NB4 (cell line): Measurements from ENCODE around the gene DHRS2.

Experiments used
- DNase-seq: peaks from one replicate; pipeline ENCODE4 v3.0.0; 2010; ENCODE audit warnings: low read depth
- H3K4me3 ChIP-seq: one replicate; pipeline ENCODE4 v1.5.1; 2011; ENCODE audit warnings: mild to moderate bottlenecking, low read depth, low read length, moderate library complexity
- CTCF ChIP-seq: IDR thresholded peaks from one replicate; pipeline ENCODE4 v1.5.1; 2012; ENCODE audit warnings: low read depth, low read length
- MAX ChIP-seq: IDR thresholded peaks from 2 replicates; pipeline ENCODE4 v1.6.1; 2011; ENCODE audit warnings: low read depth, low read length
- MYC ChIP-seq: IDR thresholded peaks from 2 replicates; pipeline ENCODE4 v1.6.1; 2011; ENCODE audit warnings: low read depth, low read length
- POLR2A ChIP-seq: IDR thresholded peaks from 2 replicates; pipeline ENCODE4 v1.6.1; 2011; ENCODE audit warnings: mild to moderate bottlenecking; ENCODE audit not compliant: insufficient read length; ENCODE audit errors: extremely low read depth

Gene DHRS2

GRCh38 chr14:23610090-23610814, 25.9 kb upstream of the DHRS2 start:
- TF ChIP-seq MYC: no peak
- TF ChIP-seq MAX: no peak
- no peak for TF ChIP-seq CTCF
- TF ChIP-seq POLR2A: no peak
- H3K4me3 ChIP-seq: no peak overlapping the region
- DNase-seq: no peak

- TF ChIP-seq MYC (no peak), CTCF (no peak), MAX (no peak), POLR2A (no peak)
- no peak overlapping the region for H3K4me3 ChIP-seq
- DNase-seq: no peak
Measured at GRCh38 chr14:23610815-23611289, 25.3 kb upstream of the DHRS2 start.

GRCh38 chr14:23612354-23612732, 23.8 kb upstream of the DHRS2 start:
- no peak for DNase-seq
- TF ChIP-seq CTCF (no peak), MYC (no peak), POLR2A (no peak), MAX (no peak)
- H3K4me3 ChIP-seq: no peak overlapping the region

GRCh38 chr14:23612802-23613201, 23.4 kb upstream of the DHRS2 start:
- TF ChIP-seq POLR2A (no peak), MYC (no peak), MAX (no peak), CTCF (no peak)
- no peak for DNase-seq
- H3K4me3 ChIP-seq: no peak overlapping the region

- no peak overlapping the region for H3K4me3 ChIP-seq
- TF ChIP-seq CTCF (no peak), MYC (no peak), POLR2A (no peak), MAX (no peak)
- DNase-seq: no peak
Measured at GRCh38 chr14:23613242-23614070, 22.7 kb upstream of the DHRS2 start.
